ENCODE measurements around the gene SPC25.
"Not testable (repeated sequence)": the region's sequence is repeated elsewhere in the genome, so short reads cannot be mapped to it uniquely, and the experiment has no call there.

Gene SPC25

DNA sequence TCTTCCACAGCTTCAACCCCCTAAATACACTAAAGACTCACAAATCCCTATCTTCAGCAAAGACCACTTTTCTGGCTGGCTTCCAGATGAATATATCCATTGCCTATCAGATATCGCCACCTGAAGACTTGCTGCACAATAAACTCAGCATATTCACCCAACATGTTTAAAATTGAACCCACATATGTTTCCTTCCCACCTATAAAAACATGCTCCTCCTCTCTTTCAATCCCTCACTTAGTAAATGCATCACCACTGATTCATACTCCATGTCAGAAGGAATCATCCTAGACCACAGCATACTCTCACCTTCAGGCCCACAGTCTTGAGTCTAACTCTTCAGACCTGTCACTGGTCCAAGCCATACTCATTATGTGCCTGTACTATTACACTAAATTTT lies 5.3 kb downstream of the SPC25 start:
- Histone ChIP-seq H3K36me3 (ENCODE audit: insufficient read depth, low read length) (no peaks in the 10 kb centered on the region; the same call in 1 of the 2 replicates), H3K9me3 (ENCODE audit: control insufficient read depth, insufficient read depth, low read length) (no peaks in the 10 kb centered on the region), H3K4me1 (ENCODE audit: insufficient read depth, low read length) (no peaks in the 10 kb centered on the region; the same call in 1 of the 2 replicates), H3K9ac (ENCODE audit: low read depth, low read length) (no peak overlapping the region)

DNA sequence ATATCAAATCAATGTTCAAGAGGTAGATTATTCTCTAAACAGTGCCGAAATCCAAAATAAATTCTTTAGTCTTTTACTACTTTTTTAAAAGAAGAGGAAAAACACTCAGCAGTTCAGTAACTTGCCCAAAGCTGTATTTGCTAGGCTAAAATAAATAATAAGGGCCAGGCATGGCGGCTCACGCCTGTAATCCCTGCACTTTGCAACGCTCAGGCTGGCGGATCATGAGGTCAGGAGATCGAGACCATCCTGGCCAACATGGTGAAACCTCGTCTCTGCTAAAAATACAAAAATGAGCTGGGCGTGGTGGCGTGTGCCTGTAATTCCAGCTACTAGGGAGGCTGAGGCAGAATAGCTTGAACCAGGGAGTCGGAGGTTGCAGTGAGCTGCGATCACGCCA lies 8.1 kb downstream of the SPC25 start:
- not testable (repeated sequence) for H3K9ac ChIP-seq (ENCODE audit: low read depth, low read length); H3K4me1 ChIP-seq (ENCODE audit: insufficient read depth, low read length); H3K36me3 ChIP-seq (ENCODE audit: insufficient read depth, low read length); H3K9me3 ChIP-seq (ENCODE audit: control insufficient read depth, insufficient read depth, low read length)

DNA sequence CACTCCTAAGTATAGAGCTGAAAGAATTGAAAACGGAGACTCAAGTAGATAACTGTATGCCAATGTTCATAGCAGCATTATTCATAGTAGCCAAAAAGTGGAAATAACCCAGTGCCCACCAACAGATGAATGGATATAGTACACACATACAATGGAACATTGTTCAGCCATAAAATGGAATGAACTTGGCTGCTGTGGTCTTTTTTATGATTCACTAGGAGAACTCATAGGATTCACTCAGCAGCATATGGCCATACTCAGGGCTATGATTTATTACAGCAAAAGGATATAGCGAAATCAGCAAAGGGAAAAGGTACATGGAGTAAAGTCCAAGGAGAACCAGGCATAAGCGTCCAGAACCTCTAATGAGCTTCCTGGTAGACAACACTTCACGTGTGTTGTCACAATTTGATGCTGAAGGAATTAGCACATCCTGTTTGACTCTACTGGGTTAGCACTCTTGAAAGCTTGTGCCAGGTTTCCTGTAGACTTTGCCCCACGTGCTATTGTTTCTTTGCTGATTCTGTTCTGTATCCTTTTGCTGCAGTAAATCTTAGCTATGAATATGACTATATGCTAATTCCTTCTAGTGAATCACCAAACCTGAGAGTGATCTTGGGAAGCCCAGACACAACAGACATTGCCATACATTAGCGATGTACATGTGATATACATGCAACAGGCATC lies 15.7 kb downstream of the SPC25 start:
- 0 out of 2 replicates have a peak, but pooled peaks cover 3% of the 10 kb centered on the region for H3K36me3 ChIP-seq (ENCODE audit: insufficient read depth, low read length)
- H3K9ac ChIP-seq (ENCODE audit: low read depth, low read length), result no peak overlapping the region
- peaks cover 9% of the 10 kb centered on the region; the same call in 1 of the 2 replicates for H3K4me1 ChIP-seq (ENCODE audit: insufficient read depth, low read length)
- H3K9me3 ChIP-seq (ENCODE audit: control insufficient read depth, insufficient read depth, low read length), result no peaks in the 10 kb centered on the region

DNA sequence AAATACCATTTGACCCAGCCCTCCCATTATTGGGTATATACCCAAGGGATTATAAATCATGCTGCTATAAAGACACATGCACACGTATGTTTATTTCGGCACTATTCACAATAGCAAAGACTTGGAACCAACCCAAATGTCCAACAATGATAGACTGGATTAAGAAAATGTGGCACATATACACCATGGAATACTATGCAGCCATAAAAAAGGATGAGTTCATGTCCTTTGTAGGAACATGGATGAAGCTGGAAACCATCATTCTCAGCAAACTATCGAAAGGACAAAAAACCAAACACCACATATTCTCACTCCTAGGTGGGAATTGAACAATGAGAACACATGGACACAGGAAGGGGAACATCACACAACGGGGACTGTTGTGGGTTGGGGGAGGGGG lies 19.4 kb downstream of the SPC25 start:
- H3K4me1 ChIP-seq (ENCODE audit: insufficient read depth, low read length); H3K36me3 ChIP-seq (ENCODE audit: insufficient read depth, low read length); H3K9me3 ChIP-seq (ENCODE audit: control insufficient read depth, insufficient read depth, low read length); H3K9ac ChIP-seq (ENCODE audit: low read depth, low read length): not testable (repeated sequence)

DNA sequence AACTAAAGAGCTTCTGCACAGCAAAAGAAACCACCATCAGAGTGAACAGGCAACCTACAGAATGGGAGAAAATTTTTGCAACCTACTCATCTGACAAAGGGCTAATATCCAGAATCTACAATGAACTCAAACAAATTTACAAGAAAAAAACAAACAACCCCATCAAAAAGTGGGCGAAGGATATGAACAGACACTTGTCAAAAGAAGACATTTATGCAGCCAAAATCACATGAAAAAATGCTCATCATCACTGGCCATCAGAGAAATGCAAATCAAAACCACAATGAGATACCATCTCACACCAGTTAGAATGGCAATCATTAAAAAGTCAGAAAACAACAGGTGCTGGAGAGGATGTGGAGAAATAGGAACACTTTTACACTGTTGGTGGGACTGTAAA lies 19.9 kb downstream of the SPC25 start:
- not testable (repeated sequence) for H3K9ac ChIP-seq (ENCODE audit: low read depth, low read length); H3K9me3 ChIP-seq (ENCODE audit: control insufficient read depth, insufficient read depth, low read length); H3K4me1 ChIP-seq (ENCODE audit: insufficient read depth, low read length); H3K36me3 ChIP-seq (ENCODE audit: insufficient read depth, low read length)

DNA sequence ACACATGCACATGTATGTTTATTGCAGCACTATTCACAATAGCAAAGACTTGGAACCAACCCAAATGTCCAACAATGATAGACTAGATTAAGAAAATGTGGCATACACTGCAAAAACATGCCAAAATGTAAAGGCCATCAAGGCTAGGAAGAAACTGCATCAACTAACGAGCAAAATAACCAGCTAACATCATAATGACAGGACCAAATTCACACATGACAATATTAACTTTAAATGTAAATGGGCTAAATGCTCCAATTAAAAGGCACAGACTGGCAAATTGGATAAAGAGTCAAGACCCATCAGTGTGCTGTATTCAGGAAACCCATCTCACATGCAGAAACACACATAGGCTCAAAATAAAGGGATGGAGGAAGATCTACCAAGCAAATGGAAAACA lies 23.1 kb downstream of the SPC25 start:
- not testable (repeated sequence) for H3K9me3 ChIP-seq (ENCODE audit: control insufficient read depth, insufficient read depth, low read length); H3K4me1 ChIP-seq (ENCODE audit: insufficient read depth, low read length); H3K9ac ChIP-seq (ENCODE audit: low read depth, low read length); H3K36me3 ChIP-seq (ENCODE audit: insufficient read depth, low read length)

DNA sequence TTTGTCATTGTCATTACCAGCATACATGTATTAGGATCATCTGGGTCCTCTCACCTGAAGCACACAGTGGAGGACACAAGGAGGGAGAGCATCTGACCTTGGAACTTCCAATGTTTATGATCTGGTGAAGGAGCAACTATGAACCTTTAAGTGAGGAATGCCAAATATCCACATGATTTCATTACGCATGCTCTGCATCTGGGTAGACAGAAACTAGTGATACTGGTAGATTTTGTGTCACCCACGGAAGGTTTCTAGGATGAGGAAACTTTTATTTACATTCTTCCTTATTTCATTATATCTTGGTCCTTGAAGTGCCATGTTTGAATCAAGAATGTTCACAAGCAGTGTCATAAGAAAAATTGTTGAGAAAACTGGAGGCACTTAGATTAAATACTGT lies 32.1 kb downstream of the SPC25 start:
- Histone ChIP-seq H3K9ac (ENCODE audit: low read depth, low read length) (no peak overlapping the region), H3K9me3 (ENCODE audit: control insufficient read depth, insufficient read depth, low read length) (no peaks in the 10 kb centered on the region), H3K4me1 (ENCODE audit: insufficient read depth, low read length) (no peaks in the 10 kb centered on the region), H3K36me3 (ENCODE audit: insufficient read depth, low read length) (no peaks in the 10 kb centered on the region)

DNA sequence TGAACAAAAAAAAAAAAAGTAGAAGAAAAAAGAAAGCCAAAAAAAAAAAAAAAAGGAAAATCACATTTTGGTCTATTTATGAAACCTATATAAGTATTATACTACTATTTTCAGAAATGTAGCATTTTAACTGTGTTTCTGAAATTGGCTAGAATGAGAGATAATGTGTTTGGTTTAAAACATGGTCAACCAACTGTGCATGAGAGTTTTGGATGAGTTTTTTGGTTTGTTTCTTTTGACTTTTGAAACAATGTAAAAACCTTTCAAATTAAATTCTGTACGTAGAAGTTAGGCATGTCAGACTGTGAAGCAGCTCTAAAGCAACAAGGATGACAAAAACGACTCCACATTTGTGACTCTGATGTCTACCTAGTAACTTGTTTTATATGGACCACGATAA lies 34.6 kb downstream of the SPC25 start:
- H3K9me3 ChIP-seq (ENCODE audit: control insufficient read depth, insufficient read depth, low read length), result no peaks in the 10 kb centered on the region
- no peak overlapping the region for H3K9ac ChIP-seq (ENCODE audit: low read depth, low read length)
- H3K4me1 ChIP-seq (ENCODE audit: insufficient read depth, low read length), result no peaks in the 10 kb centered on the region
- no peaks in the 10 kb centered on the region for H3K36me3 ChIP-seq (ENCODE audit: insufficient read depth, low read length)

DNA sequence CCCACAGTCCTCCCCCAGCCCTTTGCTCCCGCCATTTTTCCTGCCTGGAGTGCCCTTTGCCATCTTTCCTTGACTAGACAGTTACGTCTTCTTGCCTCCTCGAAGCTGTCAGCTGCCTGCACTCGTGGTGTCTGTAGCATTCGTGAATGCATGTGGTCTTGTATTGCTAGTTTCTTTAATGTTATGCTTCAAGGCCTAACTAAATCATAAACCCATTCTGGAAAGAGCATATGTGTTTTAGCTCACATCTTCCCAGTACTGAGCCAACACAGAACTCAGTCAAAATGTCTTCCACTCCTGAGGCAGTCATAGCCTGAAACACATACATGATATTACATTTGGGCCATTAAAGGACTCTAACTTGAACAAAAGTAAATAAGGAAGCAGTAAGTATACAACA lies 35.6 kb downstream of the SPC25 start:
- Histone ChIP-seq H3K9me3 (ENCODE audit: control insufficient read depth, insufficient read depth, low read length) (no peaks in the 10 kb centered on the region), H3K9ac (ENCODE audit: low read depth, low read length) (no peak overlapping the region), H3K36me3 (ENCODE audit: insufficient read depth, low read length) (no peaks in the 10 kb centered on the region), H3K4me1 (ENCODE audit: insufficient read depth, low read length) (no peaks in the 10 kb centered on the region)

DNA sequence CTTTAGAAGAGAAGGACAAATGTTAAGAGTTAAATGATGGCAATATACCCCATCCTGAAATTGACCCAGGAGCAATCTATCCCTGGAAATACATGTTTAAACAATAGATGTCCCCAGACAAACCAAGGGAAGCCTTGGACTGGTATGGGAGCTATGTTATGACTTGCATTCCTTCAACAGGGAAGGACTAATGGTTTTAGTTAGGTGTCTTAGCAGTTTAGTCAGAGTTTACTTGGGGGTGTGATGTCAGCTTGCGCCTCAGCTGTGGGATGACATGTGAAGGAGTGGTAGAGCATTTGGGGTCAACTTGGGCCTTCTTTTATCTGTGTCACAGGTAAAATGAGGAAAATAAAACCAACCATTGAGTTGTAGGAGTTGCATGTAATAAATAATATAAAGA lies 36.8 kb downstream of the SPC25 start:
- Histone ChIP-seq H3K9me3 (ENCODE audit: control insufficient read depth, insufficient read depth, low read length) (no peaks in the 10 kb centered on the region), H3K4me1 (ENCODE audit: insufficient read depth, low read length) (no peaks in the 10 kb centered on the region), H3K9ac (ENCODE audit: low read depth, low read length) (no peak overlapping the region), H3K36me3 (ENCODE audit: insufficient read depth, low read length) (no peaks in the 10 kb centered on the region)

DNA sequence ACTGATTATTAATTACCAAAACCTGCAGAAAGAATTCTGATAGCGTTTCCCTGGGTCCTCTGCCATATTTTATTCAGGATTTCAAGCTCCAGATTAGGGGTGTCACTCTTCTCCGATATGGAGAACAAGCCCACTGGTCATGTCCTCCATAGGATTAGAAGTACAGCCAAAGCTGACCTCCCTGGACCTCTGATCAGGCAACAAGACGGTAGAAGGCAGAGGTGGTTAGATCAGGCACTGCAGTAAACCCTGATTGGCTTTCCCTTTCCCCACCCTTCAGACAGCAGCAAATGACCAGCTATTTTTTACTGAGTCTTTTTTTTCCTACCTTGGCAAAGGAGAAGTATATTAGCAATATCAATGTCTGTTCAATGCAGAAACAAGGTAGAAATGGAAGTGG lies 37.7 kb downstream of the SPC25 start:
- H3K36me3 ChIP-seq (ENCODE audit: insufficient read depth, low read length), result no peaks in the 10 kb centered on the region

DNA sequence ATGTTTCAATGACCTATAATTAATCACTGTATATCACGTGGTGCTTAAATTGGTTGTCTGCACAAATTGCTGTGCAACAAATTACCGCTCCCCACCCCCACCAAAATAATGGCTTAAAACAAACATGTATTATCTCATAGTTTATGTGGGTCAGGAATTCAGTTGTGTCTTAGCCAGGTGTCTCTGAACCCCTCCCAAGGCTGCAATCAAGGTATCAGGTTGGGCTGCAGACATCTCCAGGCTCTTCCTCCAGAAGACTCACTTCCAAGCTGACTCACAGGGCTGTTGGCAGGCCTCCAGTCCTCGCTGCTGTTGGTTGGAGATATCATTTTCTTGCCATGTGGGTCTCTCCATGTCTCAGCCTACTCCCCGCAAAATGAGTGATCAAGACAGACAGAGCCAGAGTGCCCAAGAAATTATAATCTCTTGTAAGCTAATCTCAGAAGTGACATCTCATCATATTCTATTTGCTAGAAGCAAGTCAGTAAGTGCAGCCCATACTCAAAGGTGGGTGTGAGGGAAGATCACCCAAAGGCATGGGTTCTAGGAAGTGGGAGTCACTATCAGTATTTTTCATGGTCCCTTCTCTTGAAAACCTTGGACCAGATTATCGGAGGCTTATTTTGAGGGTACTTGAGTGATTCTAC lies 38.4 kb downstream of the SPC25 start:
- Histone ChIP-seq H3K4me1 (ENCODE audit: insufficient read depth, low read length) (no peaks in the 10 kb centered on the region), H3K9ac (ENCODE audit: low read depth, low read length) (no peak overlapping the region), H3K36me3 (ENCODE audit: insufficient read depth, low read length) (no peaks in the 10 kb centered on the region), H3K9me3 (ENCODE audit: control insufficient read depth, insufficient read depth, low read length) (no peaks in the 10 kb centered on the region)

More for the DNA sequence above, 37.7 kb downstream of the SPC25 start:
- no peak overlapping the region for H3K9ac ChIP-seq (ENCODE audit: low read depth, low read length)
- H3K4me1 ChIP-seq (ENCODE audit: insufficient read depth, low read length), result no peaks in the 10 kb centered on the region
- no peaks in the 10 kb centered on the region for H3K9me3 ChIP-seq (ENCODE audit: control insufficient read depth, insufficient read depth, low read length)

DNA sequence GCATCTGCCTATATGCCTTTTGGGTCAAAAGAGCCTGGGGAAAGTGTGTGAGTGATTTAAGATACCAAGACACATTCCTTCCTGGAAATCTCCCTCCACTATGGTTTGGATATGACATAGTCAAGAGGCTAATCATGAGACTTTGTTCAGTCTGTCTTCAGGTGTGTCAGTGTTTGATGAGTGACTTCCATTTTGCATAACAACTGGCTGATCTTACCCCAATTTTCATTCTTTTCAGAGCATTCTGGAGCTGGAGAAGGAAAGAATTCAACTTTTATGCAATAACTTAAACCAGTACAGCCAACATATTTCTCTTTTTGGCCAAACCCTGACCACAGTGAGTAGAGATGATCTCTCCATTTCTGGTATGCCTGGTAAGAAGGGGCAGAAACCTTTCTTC lies 39.4 kb downstream of the SPC25 start:
- Histone ChIP-seq H3K9me3 (ENCODE audit: control insufficient read depth, insufficient read depth, low read length) (no peaks in the 10 kb centered on the region), H3K9ac (ENCODE audit: low read depth, low read length) (no peak overlapping the region), H3K36me3 (ENCODE audit: insufficient read depth, low read length) (no peaks in the 10 kb centered on the region), H3K4me1 (ENCODE audit: insufficient read depth, low read length) (no peaks in the 10 kb centered on the region)

DNA sequence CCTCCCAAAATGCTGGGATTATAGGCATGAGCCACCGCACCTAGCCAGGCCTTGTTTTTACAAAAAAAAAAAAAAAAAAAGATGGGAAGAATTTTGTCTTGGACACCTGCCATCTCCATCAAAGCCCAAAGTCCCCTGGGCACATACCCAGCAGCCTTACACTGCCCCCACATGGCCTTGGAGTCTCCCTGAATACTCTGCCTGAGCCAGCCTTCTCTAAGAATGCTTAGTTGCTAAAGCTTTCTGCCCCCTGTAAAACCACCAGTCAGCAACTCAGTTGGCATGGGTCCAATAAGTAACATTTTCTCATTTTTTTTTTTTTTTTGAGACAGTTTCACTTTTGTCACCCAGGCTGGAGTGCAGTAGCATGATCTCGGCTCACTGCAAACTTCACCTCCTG lies 40.6 kb downstream of the SPC25 start:
- no peaks in the 10 kb centered on the region for H3K4me1 ChIP-seq (ENCODE audit: insufficient read depth, low read length)
- no peak overlapping the region for H3K9ac ChIP-seq (ENCODE audit: low read depth, low read length)
- no peaks in the 10 kb centered on the region for H3K36me3 ChIP-seq (ENCODE audit: insufficient read depth, low read length)
- no peaks in the 10 kb centered on the region for H3K9me3 ChIP-seq (ENCODE audit: control insufficient read depth, insufficient read depth, low read length)

DNA sequence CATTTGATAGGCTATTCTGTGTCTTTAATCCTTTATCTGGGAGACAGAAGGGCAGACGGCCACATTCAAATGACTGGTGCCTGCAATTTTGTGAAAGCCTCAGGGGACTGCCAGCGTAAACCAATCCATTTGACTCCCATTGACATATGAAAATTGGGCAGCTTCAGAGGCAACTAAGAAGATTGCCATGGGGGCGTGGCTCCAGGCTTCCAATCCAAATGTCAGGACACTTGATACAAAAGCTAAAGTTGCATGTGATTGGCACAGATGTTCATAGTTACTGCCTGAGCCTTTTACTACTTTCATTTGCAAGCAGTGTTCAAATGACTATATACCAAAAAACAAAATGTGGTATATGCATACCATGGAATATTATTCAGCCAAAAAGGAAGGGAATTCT lies 42.0 kb downstream of the SPC25 start:
- no peaks in the 10 kb centered on the region for H3K4me1 ChIP-seq (ENCODE audit: insufficient read depth, low read length)
- H3K9me3 ChIP-seq (ENCODE audit: control insufficient read depth, insufficient read depth, low read length), result no peaks in the 10 kb centered on the region
- no peaks in the 10 kb centered on the region for H3K36me3 ChIP-seq (ENCODE audit: insufficient read depth, low read length)
- H3K9ac ChIP-seq (ENCODE audit: low read depth, low read length), result no peak overlapping the region

Measured in ES-I3 (cell line).